HG03520 (cell line): ENCODE results near the gene SLC6A18.
"Not testable (repeated sequence)": the region's sequence is repeated elsewhere in the genome, so short reads cannot be mapped to it uniquely, and the experiment has no call there.

Experiments used
- ATAC-seq: cut with Tn5 transposase; IDR thresholded peaks from one replicate; pipeline ENCODE4 v1.9.1; 2021; ENCODE audit warnings: mild to moderate bottlenecking, moderate library complexity; ENCODE audit not compliant: unreplicated experiment

SLC6A18 gene

DNA sequence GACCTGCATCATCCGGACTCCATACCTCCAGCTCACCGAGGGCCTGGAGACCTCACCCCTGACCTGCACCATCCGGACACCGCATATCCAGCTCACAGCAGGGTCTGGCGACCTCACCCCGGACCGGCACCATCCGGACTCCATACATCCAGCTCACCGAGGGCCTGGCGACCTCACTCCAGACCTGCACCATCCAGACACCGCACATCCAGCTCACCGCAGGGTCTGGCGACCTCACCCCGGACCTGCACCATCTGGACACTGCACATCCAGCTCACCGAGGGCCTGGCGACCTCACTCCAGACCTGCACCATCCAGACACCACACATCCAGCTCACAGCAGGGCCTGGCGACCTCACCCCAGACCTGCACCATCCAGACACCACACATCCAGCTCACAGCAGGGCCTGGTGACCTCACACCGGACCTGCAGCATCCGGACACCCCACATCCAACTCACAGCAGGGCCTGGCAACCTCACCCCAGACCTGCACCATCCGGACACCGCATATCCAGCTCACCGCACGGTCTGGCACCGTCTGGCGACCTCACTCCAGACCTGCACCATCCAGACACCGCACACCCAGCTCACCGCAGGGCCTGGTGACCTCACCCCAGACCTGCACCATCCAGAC lies 59.3 kb downstream of the SLC6A18 start:
- not testable (repeated sequence) for ATAC-seq

- no peak for ATAC-seq
These were observed 60.0 kb downstream of the SLC6A18 start for GRCh38 chr5:1285141-1285540.

DNA sequence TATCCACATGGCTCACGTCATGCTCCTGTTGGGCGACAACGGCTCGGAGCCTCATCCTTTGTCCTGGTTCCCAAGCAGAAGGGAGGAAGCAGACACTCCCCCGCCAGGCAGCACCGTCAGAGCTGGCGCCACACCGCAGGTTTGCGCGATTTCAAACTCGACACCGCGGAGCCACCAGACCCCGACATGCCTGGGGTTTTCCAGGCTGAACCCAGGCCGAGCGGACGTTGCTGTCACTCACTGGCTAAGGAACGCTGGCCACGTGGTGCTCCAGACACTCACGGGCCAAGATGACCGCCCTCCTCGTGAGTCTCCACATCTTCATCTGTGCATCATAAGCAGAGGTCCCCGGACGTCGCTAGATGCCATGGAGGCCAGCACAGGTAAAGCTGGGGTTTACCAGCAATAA lies 60.7 kb downstream of the SLC6A18 start:
- ATAC-seq = no peak

GRCh38 chr5:1288439-1289335 lies 63.5 kb downstream of the SLC6A18 start:
- no peak for ATAC-seq

DNA sequence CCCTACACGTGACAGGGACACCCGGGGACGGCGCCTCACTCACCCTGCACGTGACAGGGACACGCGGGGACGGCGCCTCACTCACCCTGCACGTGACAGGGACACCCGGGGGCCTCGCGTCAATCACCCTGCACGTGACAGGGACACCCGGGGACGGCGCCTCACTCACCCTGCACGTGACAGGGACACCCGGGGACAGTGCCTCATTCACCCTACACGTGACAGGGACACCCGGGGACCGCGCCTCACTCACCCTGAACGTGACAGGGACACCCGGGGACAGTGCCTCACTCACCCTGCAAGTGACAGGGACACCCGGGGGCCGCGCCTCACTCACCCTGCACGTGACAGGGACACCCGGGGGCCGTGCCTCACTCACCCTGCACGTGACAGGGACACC lies 64.4 kb downstream of the SLC6A18 start:
- ATAC-seq = not testable (repeated sequence)

GRCh38 chr5:1290956-1291355 lies 65.8 kb downstream of the SLC6A18 start:
- ATAC-seq = not testable (repeated sequence)

- ATAC-seq = no peak
These were observed 66.5 kb downstream of the SLC6A18 start for GRCh38 chr5:1291611-1292080.

DNA sequence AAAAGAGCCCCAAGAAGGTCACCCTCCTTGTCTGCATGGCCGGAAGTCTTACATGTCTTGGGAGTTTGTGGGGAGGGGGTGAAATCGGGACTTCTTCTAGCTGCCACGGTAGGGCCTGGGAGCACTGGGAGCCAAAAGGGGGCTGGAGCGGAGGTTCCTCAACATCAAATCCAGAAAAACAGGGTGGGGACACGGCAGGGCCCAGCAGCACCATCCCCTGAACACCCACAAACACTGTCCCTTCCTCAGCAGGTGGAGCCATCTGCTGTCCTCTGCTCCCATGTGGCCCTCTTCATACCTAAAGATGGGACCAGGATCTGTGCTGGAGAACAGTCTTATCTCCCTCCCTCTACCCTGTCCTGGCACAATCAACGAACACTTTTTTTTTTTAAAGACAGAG lies 67.0 kb downstream of the SLC6A18 start:
- ATAC-seq = no peak

GRCh38 chr5:1292846-1293415 lies 67.8 kb downstream of the SLC6A18 start:
- no peak for ATAC-seq

DNA sequence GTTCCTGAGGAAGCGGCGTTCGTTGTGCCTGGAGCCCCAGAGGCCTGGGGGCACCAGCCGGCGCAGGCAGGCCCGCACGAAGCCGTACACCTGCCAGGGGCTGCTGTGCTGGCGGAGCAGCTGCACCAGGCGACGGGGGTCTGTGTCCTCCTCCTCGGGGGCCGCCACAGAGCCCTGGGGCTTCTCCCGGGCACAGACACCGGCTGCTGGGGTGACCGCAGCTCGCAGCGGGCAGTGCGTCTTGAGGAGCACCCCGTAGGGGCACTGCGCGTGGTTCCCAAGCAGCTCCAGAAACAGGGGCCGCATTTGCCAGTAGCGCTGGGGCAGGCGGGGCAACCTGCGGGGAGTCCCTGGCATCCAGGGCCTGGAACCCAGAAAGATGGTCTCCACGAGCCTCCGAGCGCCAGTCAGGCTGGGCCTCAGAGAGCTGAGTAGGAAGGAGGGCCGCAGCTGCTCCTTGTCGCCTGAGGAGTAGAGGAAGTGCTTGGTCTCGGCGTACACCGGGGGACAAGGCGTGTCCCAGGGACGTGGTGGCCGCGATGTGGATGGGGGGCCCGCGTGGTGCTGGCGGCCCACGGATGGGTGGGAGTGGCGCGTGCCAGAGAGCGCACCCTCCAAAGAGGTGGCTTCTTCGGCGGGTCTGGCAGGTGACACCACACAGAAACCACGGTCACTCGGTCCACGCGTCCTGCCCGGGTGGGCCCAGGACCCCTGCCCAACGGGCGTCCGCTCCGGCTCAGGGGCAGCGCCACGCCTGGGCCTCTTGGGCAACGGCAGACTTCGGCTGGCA lies 68.4 kb downstream of the SLC6A18 start:
- no peak for ATAC-seq

- no peak for ATAC-seq
These were observed 69.1 kb downstream of the SLC6A18 start for GRCh38 chr5:1294206-1294834.

GRCh38 chr5:1294835-1295649 lies 69.9 kb downstream of the SLC6A18 start, which contains the start of gene TERT:
TSS of gene TERT (minus strand) at chr5:1295068. CDS start at chr5:1294989, 79 bp downstream.
- ATAC-seq = no peak

- ATAC-seq = no peak
These were observed 70.5 kb downstream of the SLC6A18 start for GRCh38 chr5:1295650-1296037.
